PC-3 (cell line): Measurements from ENCODE around the gene TEX13A.

Experiments used
- CTCF ChIP-seq: fragments of 300-600 bp; sonication (generic); conservative IDR thresholded peaks from 2 replicates; pipeline ENCODE4 v1.5.1; 2017; ENCODE audit warnings: antibody characterized with exemption, low read depth, mild to moderate bottlenecking, low read length
- EZH2phosphoT487 ChIP-seq: fragments of 300-600 bp; sonication (generic); IDR thresholded peaks from 2 replicates; pipeline ENCODE4 v1.6.1; 2018; ENCODE audit warnings: mild to moderate bottlenecking, antibody characterized with exemption, low read length, borderline replicate concordance

DNA sequence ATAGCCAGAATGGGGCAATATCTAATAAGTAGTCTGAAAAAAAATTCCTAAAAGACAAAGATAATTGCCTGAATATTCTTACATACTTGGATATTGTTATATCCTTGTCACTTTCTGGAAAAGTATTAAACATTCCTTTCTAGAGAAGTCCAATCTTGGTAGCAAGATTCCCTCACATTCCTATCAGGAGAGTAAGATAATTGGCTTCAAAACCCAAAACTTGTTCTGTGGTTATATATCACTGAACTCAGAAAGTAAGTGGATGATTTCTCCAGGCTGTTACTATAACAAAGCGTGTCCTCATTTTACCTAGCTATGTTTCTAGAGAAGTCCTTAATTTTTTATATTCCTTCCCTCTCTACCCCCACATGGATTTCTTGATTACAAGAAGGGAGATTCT is 46.0 kb upstream of the TEX13A start:
- TF ChIP-seq CTCF (no peak), EZH2phosphoT487 (no peak)
